ENCODE measurements around the gene SERINC1.

GRCh38 chr6:122501475-122501874 lies 29.9 kb upstream of the SERINC1 start:
- TF ChIP-seq CTCF (conservative IDR thresholded peaks at IDR 0.05 in 1 of 2, IDR thresholded peaks at IDR 0.05 in 1 of 2; ENCODE audit: low read depth in 1 of 2, low read length in 2 of 2) (no peak), EZH2 (IDR thresholded peaks at IDR 0.05; ENCODE audit: low read length, missing control alignments) (no peak)
